Fibroblast of mammary gland (primary cell): Measurements from ENCODE around the gene ATCAY.

Experiments used
- DNase-seq: peaks from one replicate; pipeline ENCODE4 v3.0.0-alpha.2; 2010; ENCODE audit warnings: low read depth
- H3K4me3 ChIP-seq: 2 replicates; pipeline ENCODE4 v1.5.1; 2011; ENCODE audit warnings: low read depth, mild to moderate bottlenecking, low read length, moderate library complexity; ENCODE audit not compliant: control insufficient read depth
- CTCF ChIP-seq: conservative IDR thresholded peaks from 2 replicates; pipeline ENCODE4 v1.5.1; 2011; ENCODE audit warnings: low read depth, low read length, inconsistent platforms; ENCODE audit not compliant: control insufficient read depth, insufficient read depth

ATCAY gene

GRCh38 chr19:3852614-3853254 is 27.8 kb upstream of the ATCAY start:
- TF ChIP-seq CTCF, result peak; percentile 25
- no peak overlapping the region for H3K4me3 ChIP-seq
- DNase-seq, result peak; percentile 88

GRCh38 chr19:3855320-3855719 is 25.2 kb upstream of the ATCAY start:
- TF ChIP-seq CTCF, result no peak
- H3K4me3 ChIP-seq, result no peak overlapping the region
- DNase-seq, result no peak

- no peak for DNase-seq
- no peak overlapping the region for H3K4me3 ChIP-seq
- TF ChIP-seq CTCF, result no peak
These were observed 23.0 kb upstream of the ATCAY start for GRCh38 chr19:3857449-3858003.

- no peak overlapping the region for H3K4me3 ChIP-seq
- DNase-seq, result no peak
- no peak for TF ChIP-seq CTCF
These were observed 20.0 kb upstream of the ATCAY start for GRCh38 chr19:3860499-3860898.

- no peak for DNase-seq
- H3K4me3 ChIP-seq, result no peak overlapping the region
- no peak for TF ChIP-seq CTCF
These were observed 17.5 kb upstream of the ATCAY start for GRCh38 chr19:3862826-3863500.

GRCh38 chr19:3863648-3864047 is 16.8 kb upstream of the ATCAY start:
- no peak overlapping the region for H3K4me3 ChIP-seq
- no peak for TF ChIP-seq CTCF
- no peak for DNase-seq
